LNCaP clone FGC (cell line): ENCODE results near the gene OAS3.
A peak's percentile ranks its signal among the peaks of the same experiment; 100 is the strongest.
"Not testable (repeated sequence)": the region's sequence is repeated elsewhere in the genome, so short reads cannot be mapped to it uniquely, and the experiment has no call there.

ENCODE experiments used
- DNase-seq: peaks from one replicate; pipeline ENCODE4 v3.0.0-alpha.2; 2011; ENCODE audit warnings: low read depth
- H3K4me3 ChIP-seq: 2 replicates; pipeline ENCODE4 v1.5.1; 2011; ENCODE audit warnings: mild to moderate bottlenecking, low read depth, low read length, control low read depth
- TF ChIP-seq, protein P1 (sequence below): IDR thresholded peaks from 2 replicates; pipeline ENCODE4 v1.5.1; 2012; ENCODE audit warnings: mild to moderate bottlenecking; ENCODE audit not compliant: control insufficient read depth, insufficient read depth; ENCODE audit errors: extremely low read depth

The OAS3 gene

DNA sequence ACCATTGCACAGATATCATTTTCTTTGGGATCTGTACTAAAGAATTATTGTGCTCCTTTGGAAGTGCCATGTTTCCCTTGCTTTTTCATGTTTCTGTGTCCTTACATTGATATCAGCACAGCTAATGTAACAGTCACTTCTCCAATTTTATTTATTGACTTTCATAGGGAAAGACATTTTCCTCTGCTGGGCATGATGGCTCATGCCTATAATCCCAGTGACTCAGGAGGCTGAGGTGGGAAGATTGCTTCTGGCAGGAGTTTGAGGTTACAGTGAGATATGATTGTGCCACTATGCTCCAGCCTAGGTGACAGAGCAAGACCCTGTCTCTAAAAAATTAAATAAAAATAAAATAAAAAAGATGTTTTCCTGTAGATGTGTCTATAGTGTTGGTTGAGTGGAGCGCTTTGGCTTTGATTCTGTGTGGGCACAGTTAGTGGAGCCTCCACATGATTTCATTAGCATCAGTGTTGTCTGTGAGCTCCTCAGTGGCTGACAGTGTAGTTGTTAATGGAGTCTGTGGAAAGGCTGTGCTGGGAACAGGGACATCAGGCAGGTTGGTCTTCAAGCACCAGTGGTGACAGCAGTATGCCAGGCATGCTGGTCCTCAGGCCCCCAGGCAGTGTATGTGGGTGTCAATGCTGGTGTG is 47.5 kb downstream of the OAS3 start:
- TF ChIP-seq, protein P1, sequence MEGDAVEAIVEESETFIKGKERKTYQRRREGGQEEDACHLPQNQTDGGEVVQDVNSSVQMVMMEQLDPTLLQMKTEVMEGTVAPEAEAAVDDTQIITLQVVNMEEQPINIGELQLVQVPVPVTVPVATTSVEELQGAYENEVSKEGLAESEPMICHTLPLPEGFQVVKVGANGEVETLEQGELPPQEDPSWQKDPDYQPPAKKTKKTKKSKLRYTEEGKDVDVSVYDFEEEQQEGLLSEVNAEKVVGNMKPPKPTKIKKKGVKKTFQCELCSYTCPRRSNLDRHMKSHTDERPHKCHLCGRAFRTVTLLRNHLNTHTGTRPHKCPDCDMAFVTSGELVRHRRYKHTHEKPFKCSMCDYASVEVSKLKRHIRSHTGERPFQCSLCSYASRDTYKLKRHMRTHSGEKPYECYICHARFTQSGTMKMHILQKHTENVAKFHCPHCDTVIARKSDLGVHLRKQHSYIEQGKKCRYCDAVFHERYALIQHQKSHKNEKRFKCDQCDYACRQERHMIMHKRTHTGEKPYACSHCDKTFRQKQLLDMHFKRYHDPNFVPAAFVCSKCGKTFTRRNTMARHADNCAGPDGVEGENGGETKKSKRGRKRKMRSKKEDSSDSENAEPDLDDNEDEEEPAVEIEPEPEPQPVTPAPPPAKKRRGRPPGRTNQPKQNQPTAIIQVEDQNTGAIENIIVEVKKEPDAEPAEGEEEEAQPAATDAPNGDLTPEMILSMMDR = no peak
- H3K4me3 ChIP-seq = no peak overlapping the region
- no peak for DNase-seq

DNA sequence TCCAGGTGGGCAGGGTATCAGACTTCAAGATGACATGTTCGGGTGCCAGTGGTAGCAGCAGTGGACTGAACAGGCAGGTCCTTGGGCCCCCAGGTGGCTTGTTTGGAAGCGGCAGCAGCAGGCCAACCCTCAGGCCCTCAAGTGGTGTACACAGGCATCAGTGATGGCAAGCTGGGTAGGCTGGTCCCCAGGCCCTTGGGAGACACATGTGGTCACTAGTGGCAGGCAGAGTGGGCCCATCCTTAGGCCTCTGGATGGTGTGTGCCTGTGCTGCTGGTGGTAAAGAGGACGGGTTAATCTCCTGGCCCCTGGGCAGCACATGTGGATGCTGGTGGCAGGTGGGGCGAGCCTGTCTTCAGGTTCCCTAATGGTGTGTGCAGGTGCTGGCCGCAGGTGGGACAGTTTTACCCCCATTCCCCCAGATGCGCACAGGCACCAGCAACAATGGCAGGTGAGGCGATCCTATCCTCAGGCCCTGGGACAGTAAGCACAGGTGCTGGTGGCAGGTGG is 48.1 kb downstream of the OAS3 start:
- TF ChIP-seq, protein P1 = no peak
- DNase-seq = no peak
- H3K4me3 ChIP-seq = no peak overlapping the region

DNA sequence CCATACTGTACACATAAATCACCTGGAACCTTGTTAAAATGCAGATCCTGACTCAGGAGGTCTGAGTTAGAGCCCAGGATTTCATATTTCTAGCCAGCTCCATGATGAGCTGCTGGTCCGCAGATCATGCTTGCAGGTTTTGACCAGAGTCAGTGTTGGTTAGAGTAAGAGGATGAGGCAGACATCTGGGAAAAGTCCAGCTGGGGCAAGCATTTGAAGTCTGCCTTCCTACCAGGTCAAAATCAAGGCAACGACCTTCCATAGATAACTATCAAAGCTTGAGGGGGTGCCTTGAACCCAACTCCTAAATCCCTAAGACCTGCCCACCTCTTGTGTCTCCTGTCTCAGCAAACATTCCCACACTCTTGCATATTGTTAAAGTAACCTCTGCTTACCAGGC is 49.3 kb downstream of the OAS3 start:
- H3K4me3 ChIP-seq = no peak overlapping the region
- DNase-seq = no peak
- TF ChIP-seq, protein P1 = no peak

DNA sequence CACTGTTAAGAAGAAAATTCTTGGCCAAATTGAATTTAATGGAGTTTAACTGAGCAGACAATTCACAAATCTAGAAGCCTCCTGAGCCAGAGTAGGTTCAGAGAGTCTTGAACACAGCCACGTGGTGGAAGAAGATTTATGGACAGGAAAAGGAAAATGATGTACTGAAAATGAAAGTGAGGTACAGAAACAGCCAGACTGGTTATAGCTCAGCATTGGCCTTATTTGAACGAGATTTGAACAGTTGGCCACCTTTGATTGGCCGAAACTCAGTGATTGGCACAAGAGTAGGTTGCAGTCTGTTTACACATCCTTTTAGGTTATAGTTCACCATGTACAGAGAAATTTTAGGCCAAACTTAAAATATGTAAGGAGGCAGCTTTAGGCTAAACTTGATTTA is 50.0 kb downstream of the OAS3 start:
- DNase-seq = no peak

DNA sequence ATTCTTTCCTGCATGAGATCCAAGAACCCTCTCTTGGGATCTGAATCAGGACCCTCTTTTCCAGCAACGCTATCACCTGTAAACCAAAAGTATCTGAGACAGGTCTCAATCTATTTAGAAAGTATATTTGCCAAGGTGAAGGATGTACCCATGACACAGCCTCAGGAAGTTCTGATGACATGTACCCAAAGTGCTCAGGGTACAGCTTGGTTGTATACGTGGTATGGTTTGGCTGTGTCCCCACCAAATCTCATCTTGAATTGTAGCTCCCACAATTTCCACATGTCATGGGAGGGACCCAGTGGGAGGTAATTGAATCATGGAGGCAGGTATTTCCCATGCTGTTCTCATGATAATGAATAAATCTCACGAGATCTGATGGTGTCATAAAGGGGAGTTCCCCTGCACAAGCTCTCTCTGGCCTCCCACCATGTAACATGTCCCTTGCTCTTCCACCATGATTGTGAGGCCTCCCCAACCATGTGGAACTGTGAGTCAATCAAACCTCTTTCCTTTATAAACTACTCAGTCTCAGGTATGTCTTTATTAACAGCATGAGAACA is 50.6 kb downstream of the OAS3 start:
- not testable (repeated sequence) for H3K4me3 ChIP-seq, DNase-seq

More for the DNA sequence above, 50.0 kb downstream of the OAS3 start:
- TF ChIP-seq, protein P1 = no peak
- no peak overlapping the region for H3K4me3 ChIP-seq

DNA sequence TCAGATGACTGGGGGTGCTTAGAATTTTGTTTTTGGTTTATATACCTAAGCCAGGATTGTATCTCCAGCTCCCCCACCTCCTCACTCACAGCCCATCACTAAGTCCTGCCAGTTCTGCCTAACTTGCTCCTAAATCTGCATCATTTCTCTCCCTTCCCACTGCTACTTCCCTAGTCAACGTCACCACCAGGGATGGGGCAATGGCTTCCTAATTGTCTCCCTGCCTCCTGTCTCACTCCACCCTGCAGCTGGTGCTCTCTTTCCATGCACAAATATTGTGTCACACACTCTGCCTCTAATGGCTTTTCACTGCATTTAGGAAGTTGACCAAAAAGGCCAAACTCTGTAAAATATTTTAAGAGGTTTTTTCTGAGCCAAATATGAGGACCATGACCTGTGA is 51.5 kb downstream of the OAS3 start:
- no peak overlapping the region for H3K4me3 ChIP-seq
- no peak for DNase-seq
- TF ChIP-seq, protein P1 = no peak

DNA sequence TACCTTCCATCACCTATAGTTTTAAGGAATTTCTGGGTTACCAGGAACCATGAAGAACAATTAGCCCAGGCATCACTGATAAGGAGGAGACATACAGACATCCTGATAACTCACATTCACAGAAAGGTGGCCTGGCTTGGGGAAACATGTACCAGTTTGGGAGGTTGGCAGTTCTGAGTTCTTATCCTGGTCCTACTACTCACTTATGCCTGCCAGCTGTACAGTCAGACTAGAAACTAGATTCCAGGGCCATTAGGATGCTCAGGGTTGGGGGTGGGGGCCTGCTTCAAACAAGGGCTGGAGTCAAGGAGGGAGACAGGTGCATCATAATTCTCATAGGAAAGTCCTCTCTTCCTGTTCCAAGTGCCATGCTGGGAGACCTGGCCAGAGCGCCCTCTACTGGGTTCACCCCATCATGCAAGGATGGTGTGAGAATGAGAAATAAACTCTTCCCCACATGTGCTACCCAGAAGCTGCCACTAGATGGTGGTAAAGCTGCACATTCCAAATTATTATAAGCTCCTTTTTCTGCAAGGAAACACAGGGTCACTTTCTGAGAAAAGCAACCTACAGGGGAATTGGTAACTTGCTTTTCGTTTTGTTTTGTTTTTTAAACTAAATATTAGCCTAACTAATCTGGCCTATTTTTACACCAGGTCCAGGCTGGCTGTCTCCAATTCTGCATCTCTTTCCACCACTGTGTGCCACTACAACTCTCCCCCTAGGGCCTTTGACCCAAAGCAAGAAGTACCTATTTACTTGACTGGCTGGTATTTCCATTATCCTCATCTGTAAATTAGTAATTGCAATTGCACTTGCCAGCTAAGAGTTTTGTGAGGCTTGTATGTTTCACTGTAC is 54.5 kb downstream of the OAS3 start:
- TF ChIP-seq, protein P1 = peak; percentile 94

More for the DNA sequence above, 54.5 kb downstream of the OAS3 start:
- DNase-seq = peak; percentile 51
- H3K4me3 ChIP-seq = no peak overlapping the region
